Stomach (tissue), 4 donors: ENCODE data around the gene GAP43.

Source experiments
- EP300 ChIP-seq: sonication (generic); formaldehyde crosslinking; IDR thresholded peaks from one replicate; pipeline ENCODE4 v1.6.1; 2017; ENCODE audit warnings: antibody characterized with exemption
- POLR2A ChIP-seq, 4 donors: fragments of 450-650 bp; IDR thresholded peaks; one replicate each; pipeline ENCODE4 v1.6.1; 2016; ENCODE audit warnings: antibody characterized with exemption in 4 of 4, control low read depth in 2 of 4, mild to moderate bottlenecking in 1 of 4, moderate library complexity in 1 of 4
- TF ChIP-seq, protein P1 (sequence below), 7 experiments: fragments of 450-650 bp in 4 of 7; fragments of 200-600 bp in 3 of 7; sonication (generic) in 3 of 7; IDR thresholded peaks; one replicate each; pipeline ENCODE4 v1.5.1; 2016 to 2019; ENCODE audit warnings: antibody characterized with exemption in 7 of 7, control low read depth in 2 of 7, mild to moderate bottlenecking in 1 of 7

GRCh38 chr3:115709093-115709492 lies 85.8 kb downstream of the GAP43 start:
- TF ChIP-seq, protein P1, sequence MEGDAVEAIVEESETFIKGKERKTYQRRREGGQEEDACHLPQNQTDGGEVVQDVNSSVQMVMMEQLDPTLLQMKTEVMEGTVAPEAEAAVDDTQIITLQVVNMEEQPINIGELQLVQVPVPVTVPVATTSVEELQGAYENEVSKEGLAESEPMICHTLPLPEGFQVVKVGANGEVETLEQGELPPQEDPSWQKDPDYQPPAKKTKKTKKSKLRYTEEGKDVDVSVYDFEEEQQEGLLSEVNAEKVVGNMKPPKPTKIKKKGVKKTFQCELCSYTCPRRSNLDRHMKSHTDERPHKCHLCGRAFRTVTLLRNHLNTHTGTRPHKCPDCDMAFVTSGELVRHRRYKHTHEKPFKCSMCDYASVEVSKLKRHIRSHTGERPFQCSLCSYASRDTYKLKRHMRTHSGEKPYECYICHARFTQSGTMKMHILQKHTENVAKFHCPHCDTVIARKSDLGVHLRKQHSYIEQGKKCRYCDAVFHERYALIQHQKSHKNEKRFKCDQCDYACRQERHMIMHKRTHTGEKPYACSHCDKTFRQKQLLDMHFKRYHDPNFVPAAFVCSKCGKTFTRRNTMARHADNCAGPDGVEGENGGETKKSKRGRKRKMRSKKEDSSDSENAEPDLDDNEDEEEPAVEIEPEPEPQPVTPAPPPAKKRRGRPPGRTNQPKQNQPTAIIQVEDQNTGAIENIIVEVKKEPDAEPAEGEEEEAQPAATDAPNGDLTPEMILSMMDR (IDR thresholded peaks at IDR 0.05), result no peak
- no peak for TF ChIP-seq EP300
- TF ChIP-seq POLR2A (IDR thresholded peaks at IDR 0.05), result no peak
